GM19455 (cell line): Measurements from ENCODE around the gene CDK14.
A peak's percentile ranks its signal among the peaks of the same experiment; 100 is the strongest.

Experiments
- ATAC-seq: cut with Tn5 transposase; IDR thresholded peaks from one replicate; pipeline ENCODE4 v1.9.1; 2021; ENCODE audit not compliant: unreplicated experiment

CDK14 gene

DNA sequence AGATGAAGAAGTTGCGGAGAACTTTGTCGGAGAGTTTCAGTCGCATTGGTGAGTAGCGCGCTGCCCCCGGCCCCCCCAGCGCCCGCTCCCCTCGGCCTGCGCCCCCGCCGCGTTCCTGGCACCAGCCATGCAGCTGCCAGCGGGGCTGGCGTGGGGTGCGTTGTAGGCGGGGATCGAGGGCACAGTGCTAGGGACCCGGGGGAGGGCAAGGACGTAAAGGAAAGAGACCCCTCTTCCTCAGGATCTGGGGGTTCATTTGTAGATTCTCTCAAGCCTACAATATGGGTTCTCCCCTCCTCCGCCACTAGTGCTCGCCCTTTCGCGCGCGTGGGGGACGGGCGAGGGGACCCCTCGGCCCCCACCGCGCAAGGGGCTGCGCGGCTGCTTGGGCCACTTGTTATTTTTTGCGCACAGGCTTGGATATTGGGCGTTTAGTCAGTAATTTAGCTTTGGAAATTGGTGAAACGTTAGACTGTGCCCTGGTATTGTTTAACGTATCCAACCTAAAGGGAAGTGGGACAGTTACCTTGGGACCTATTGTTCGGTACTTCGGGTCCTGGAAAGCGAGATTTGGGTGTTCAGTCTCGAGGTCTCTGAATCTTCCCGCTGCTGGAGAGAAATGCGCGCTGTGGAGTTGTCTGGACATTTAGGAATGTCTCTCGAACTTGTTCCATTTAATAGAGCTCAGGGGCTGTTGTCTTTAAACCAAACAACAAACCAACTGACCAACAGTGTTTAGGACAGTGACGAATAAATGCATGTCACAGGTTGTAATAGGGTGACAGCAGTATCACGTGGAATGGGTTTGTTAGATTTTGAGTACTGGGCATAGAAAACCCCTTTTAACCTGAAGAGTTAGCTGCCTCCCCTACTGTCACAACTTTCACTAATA is 796 bp downstream of the CDK14 start:
- ATAC-seq, result peak; percentile 22

DNA sequence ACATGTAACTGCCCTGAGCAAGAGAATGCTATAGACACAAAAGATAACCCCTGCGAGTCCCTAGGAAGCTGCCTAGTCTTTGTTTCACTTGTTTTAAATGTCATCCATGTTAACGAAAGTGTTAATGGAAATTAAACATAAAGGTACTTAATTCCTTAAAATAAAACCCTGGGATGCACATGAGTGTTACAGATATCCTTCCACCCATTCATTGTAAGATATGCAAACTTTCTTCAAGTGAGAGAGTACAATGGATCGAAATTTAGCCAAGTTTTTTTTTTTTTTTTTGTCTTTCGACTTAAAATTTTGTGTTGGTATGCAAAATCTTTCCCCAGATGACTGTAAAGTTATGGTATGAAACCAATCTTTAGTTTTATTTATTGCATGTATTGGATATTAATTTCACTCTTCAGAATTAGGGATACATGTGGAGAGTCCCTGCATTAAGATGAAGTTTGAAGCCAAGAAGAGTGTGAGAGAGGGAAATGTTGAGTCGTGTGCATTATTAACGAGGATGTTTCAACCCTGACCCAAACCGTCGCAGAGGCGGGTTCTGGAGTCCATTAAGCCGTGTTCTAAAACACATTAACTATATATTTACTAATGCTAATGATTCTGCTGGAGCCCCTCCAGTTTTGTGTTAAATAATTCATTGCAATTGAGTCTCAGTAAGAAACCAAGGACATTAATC is 1.6 kb downstream of the CDK14 start:
- ATAC-seq, result no peak

DNA sequence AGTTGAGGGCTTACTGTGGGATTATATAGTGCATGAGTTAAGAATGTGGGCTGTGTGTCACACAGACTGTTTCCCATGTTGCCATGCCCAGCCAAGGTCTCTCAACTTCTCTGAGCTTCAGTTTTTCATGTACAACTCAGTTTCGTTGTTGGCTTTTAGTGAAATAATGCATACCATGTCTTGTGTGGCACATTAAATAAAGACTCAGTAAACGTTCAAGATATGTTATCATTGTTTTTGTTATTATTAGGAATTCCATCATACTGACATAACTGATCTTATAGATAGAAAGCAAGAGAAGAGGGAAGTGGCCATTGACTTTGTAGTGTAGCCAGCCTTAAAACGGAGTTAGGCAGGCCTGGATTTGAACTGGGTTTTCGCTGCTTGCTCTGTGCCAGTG is 2.9 kb downstream of the CDK14 start:
- no peak for ATAC-seq

DNA sequence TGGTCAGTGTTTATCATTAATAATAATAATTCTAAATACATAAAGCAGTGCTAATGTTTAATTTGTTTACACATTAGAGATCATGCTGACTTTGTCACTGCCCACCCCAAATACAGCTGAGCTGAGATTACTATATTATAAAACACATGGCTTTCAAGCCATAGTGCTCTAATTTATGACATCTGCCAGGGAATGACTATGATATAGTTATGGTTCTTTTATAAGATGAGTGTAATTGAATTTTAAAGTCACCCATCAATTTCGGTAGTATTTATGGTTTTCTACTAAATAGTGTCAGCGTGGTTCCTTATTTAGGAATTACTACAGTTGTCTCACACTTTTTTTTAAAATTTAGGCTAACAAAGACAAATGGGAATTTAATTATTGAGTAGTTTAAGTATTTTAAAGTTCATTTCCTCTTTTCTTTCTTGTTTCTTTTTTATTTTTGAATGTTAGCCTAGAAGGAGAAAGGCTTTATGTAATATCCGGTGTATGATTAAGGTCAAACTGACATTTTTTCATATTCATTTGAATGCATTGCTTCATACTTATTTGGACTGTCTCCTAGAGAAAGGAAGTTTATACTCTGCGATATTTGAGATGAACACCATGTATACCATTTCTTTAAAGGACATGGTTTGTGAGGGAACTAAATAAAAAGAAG is 3.9 kb downstream of the CDK14 start:
- ATAC-seq, result no peak

DNA sequence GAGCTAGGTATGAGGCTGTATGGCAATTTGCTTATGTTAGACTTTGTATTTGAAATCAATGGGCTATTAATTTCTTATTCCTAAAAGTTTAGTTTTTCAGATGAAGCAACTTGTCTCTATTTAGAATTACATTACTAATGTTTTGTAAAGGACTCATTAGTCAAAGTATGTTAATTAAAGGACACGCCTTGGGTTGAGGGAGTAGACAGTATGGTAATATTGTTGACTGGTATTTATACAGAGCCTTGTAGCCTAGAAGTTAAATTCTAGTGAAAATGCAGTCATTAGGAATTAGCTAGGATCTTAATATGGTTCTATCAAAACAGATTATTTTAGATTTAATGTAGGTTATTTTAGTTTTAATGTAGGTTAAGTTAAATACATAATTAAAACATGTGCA is 6.2 kb downstream of the CDK14 start:
- ATAC-seq, result no peak

DNA sequence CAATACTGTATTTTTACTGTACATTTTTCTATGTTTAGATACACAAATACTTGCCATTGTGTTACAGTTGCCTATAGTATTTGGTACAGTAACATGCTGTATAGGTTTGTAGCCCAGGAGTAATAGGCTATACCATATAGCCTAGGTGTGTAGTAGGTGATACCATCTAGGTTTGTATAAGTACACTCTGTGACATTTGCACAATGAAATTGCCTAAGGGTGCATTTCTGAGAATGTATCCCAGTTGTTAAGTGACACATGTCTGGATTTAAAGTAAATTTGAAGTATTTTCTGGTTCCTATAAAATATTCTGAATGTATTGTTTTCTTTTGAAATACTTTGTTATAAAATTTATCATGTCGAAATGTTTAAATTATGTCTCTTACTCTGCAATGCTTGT is 7.2 kb downstream of the CDK14 start:
- ATAC-seq, result no peak

DNA sequence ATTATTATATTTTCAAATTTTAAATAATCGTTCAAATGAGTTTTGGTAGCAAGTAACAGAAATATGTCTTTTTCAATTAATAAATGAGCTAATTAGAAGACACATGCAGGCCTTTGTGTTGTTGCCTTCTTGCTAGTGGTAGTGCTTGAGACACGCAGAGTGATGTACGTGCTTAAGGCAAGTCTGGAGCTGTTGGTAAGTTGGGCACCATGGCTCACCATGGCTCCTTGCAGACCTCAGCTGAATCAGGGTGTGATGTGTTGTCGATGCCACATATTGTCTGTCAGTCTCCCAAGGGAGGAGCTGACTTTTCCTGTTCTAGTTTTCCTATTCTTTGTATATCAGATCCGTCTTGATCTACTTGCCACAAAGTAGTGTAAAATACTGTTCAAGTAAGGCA is 8.3 kb downstream of the CDK14 start:
- ATAC-seq, result no peak

DNA sequence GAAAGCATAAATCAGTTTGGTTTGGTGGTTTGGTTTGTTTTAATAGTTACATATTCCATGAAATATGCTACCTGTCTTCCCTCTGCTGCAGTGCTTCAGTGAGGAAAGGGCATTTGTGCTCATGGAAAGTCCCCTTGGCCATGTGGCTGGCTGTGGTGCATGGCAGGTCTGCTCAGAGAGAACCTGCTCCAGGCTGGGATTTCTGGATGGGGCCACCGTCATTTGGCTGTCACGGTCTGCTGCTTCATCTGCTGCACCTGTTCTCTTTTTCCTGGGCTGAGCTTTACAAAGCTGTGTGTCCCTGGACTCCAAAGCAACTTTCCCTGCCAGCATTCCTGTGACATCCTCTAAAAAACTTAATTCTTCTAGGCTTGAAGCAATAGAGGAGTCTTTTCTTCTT is 8.9 kb downstream of the CDK14 start:
- no peak for ATAC-seq

DNA sequence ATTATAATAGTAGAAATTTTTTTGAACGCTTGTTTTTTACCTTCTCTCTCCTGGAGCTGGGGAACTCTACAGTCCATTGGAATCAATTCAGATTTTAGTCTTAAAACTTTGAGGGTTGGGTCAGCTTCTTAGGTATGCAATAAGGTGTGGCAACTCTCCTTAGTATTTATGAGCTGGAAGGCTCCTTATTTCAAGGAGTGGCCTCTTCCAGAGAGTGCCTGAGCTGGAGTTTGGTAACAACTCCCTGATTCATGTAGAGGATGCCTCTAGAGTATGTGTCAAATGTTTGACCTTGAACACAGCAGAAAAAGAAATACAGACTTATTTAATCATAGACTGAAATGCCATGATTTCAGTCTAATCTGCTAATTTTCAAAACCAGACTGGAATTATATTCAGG is 11.1 kb downstream of the CDK14 start:
- no peak for ATAC-seq

DNA sequence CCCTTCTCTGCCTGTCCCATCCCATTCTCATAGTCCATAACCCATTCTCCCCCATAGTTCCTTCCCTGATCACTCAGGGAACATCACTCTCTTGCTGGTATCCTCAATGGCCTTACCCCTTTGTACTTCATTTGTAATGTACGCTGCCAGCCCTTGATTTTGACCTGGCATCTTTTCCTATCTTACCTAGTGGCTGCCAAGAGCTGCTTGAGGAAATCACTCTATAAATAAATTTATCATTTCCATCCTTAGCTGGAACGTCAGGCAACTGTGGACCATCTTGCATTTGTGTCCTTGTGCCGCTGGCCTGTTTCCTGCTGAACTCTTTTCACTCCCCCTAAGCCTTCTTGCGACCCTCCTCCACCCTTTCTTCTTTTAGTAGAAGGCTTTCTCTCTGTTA is 14.0 kb downstream of the CDK14 start:
- ATAC-seq, result no peak

DNA sequence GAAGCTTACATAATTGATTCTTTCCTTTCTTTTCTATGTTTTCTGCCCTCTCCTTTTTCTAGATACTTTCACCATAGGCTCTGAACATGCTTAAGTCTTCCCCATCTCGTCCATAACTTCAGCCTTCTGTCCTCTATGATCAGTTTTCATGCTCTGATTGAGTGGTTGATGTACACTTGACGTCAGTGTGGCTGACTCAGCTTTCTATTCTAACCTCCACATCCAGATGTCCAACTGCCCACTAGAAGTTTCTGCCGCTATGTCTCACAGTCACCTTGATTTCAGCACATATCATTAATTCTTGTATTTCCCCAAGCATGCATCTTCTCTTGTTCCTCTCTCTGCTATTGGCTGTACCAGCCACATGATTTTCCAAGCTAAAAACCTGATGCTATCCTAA is 15.0 kb downstream of the CDK14 start:
- ATAC-seq, result no peak

DNA sequence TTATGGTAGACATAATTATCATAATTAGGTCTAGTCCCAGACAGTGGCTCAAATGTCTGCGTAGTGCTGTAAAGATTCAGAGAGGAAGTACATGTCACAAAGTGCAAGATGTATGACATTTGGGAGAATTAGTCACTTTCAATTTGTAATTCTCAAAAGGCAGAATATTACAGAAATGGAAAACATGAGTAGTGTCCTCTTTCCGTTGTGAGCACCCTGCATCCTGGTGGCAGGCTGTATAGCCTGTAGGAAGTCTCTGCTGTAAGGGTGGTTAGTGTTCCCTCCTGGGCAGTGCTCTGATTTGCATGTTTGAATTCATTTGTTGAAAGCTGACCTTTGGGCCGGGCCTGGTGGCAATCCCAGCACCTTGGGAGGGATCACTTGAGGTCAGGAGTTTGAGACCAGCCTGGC is 17.0 kb downstream of the CDK14 start:
- ATAC-seq, result peak; percentile 90

DNA sequence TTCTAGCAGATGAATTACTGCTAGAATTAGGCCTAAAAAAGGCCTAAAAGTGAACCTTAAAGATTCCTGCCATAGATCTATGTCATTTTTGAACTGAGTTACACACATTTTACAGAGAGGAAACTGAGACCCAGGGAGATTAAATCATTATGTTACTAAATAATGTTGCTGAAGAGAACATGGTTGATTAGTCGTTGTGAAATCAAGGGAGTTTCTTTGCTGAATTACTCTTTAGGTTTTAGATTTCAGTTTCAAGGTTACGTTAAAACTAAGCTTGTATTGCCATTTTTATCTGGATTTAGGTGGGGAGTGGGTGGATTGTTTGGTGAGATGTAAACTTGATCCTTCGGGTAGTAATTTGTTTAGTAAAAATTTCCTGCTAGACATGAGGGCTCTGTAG is 21.3 kb downstream of the CDK14 start:
- no peak for ATAC-seq

DNA sequence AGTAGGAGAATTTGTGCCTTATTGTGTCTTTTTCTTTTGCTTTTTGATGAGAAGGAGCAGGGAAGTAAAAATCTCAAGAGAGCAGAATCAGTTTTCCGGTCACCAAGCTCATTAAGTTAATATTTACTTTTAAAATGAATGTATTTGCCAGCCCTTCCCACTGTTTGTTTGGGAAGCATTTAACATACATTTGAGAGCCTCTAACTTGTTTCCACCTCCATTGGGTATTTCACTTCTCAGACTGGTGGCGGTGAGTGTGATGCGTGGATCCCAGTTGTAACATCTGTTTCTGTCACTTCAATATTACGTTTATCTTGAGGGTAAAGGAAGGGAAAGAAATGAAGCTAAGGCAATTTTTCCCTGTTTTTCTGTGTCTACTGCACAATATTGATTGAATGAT is 22.8 kb downstream of the CDK14 start:
- no peak for ATAC-seq

DNA sequence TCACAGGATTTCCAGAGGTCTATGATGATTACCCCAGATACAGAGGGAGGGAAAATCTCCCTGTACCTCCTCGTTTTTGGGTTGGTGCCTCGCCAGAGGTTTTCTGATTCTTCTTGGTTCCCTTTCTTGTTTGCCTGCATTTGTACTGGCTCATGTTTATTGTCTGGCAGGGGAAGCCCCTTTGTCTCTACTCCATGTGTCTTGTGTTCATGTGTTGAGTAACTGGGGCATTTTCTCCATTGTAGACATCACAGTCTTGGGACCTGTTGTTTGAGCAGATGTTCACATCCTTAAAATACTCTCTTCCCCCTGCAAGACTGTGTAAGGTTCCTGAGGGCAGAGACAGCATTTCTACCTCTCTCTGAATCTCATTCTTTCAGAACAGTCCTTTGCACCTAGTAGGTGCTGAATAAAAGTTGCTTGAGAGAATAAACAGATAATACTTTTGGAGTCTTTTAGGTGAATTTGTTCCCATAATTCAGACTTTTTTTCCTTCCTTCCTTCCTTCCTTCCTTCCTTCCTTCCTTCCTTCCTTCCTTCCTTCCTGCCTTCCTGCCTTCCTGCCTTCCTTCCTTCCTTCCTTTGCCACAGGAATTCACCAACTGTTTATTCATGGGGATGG is 25.1 kb downstream of the CDK14 start:
- no peak for ATAC-seq

DNA sequence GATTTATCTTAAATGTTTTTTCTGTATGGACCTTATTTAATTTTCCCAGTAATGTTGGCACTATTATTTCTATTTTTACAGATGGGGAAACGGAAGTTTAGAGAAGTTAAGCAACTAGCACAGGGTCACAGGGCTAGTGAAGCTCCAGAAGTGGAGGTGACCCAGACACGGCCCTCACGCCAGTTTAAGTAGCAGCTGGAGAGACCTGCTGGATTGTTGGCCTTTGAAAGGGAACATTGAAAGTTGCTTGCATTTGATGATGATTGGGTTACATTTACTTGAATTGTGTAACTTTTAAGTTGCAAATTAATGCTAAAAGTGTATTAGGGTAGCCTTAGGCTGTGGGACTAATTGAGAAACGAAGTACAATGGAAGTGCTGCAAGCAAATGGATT is 25.6 kb downstream of the CDK14 start:
- ATAC-seq, result no peak

DNA sequence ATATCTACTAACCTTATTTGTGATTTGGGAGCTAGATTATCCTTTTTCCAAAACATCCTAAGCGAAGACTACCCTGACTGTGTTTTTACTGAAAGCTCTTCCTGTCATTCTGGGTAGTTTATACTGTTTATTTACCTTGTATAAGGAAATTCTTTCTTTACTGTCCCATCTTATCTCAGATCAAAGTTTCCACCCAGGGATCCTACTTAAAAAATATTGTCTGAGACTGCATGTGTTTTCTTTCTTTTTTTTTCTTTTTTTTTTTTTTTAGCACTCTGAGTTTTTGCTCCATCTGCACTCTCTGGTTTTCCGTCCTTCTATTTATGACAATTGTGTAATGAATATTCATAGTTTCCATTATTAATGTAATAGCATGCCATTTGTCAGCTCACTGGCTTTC is 26.5 kb downstream of the CDK14 start:
- no peak for ATAC-seq

DNA sequence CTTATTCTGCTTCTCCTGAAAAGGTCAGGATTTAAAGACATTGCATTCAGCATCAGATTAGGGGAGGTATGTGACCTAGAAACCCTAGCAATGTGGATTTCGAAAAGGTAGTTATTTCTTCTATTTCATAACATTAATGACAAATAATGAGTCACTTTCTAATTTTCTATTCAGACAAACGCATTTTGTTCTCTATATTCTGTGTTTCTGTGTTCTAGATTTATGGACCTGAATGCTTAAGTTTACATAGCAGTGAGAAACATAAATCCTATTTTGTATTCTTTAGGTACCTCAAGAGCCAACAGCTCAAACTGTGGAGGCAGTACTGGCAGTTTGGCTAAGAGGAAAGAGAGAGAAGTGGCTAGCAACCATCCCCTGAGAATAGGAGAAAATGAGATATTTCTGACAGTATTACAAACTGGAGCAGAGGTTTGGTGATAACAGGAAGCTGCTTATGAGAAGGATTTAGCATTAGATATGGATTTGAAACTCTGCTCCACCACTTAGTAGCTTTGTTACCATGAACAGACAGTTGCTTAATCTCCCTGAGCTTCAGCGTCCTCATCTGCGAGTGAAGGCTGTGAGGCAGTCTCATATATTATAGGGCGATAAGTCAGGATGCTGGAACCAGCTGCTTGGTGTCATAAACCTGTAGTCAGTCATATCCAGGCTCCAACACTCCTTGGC is 28.2 kb downstream of the CDK14 start:
- ATAC-seq, result no peak

DNA sequence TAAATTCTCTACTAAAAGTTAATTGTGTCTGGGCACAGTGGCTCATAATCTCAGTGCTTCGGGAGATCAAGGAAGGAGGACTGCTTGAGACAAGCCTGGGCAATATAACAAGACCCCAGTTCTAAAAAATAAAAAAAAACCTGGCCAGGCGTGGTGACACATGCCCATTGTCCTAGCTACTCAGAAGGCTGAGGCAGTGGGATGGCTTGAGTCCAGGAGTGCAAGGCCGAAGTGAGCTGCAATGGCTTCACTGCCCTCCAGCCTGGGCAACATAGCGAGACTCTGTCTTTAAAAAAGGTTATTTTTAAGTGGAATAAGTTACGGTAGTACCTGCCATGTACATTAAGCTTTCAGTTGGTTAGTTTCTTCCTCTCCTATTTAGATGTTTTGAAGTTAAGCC is 28.9 kb downstream of the CDK14 start:
- ATAC-seq, result no peak

DNA sequence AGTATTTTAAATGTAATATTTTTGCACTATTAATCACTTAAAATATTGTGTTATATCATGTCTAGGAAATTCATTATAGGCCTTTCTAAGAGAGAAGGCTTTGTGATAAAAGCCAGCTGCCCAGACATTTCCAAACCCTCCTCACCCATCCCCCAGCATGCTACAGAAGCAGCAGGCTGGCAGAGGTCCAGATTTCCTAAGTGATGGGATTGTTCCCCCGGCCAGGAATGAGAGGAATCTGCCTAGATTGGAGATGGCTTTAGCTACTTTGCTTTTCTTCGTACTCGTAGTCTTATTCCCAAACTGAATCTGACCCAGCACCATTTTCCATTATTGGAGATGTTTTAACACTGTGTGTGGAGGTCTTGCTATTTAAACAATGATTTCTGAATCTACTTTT is 29.4 kb downstream of the CDK14 start:
- ATAC-seq, result no peak

DNA sequence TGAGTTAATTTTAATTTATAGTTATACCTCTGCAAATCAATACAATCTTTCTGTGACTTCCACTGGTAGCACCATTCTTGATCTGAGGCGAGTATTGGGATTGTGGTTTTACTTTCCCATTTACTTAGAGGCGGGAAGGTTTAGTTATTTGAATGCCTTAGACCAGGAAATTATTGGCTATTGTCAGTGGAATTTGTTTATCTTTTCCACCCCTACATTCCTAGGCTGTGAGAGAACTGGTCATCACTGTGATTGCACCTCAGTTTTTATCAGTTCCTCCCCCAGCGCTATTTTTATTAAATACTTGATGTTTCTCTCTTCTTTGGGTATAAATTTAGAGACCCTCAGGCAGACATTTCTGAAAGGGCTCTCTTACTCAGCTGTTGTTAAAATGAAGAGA is 29.9 kb downstream of the CDK14 start:
- no peak for ATAC-seq
